Stimulated activated CD8-positive, alpha-beta memory T cell treated with anti-CD3 and anti-CD28 coated beads, Interleukin-15, amount 100 ng/mL, for 4 hours (primary cell): ENCODE results near the gene NEDD4L.
"Not testable (repeated sequence)": the region's sequence is repeated elsewhere in the genome, so short reads cannot be mapped to it uniquely, and the experiment has no call there.

Experiments used
- DNase-seq, 2 donors: peaks; one replicate each; pipeline ENCODE4 v3.0.0-alpha.2; 2020; ENCODE audit warnings: low read depth in 2 of 2

The NEDD4L gene

GRCh38 chr18:58043491-58044369 is at the start of gene NEDD4L:
TSS of gene NEDD4L (plus strand) at chr18:58044226. CDS start at chr18:58044661, 435 bp downstream.
- peak; percentile 64 to 70 for DNase-seq

- DNase-seq: no peak
These were observed 48.7 kb upstream of the NEDD4L start for GRCh38 chr18:57995331-57995730.

GRCh38 chr18:57996894-57997293 is 47.1 kb upstream of the NEDD4L start:
- not testable (repeated sequence) for DNase-seq

- no peak for DNase-seq
These were observed 46.2 kb upstream of the NEDD4L start for GRCh38 chr18:57997820-57998219.

GRCh38 chr18:57998461-57998860 is 45.6 kb upstream of the NEDD4L start:
- no peak for DNase-seq

- DNase-seq: no peak
These were observed 39.7 kb upstream of the NEDD4L start for GRCh38 chr18:58004317-58004716.

GRCh38 chr18:58005011-58005410 is 39.0 kb upstream of the NEDD4L start:
- no peak for DNase-seq

- DNase-seq: no peak
These were observed 38.0 kb upstream of the NEDD4L start for GRCh38 chr18:58005885-58006523.

GRCh38 chr18:58009166-58009565 is 34.9 kb upstream of the NEDD4L start:
- DNase-seq: no peak

- no peak for DNase-seq
These were observed 33.8 kb upstream of the NEDD4L start for GRCh38 chr18:58010265-58010664.

GRCh38 chr18:58012356-58012755 is 31.7 kb upstream of the NEDD4L start:
- DNase-seq: no peak

GRCh38 chr18:58013241-58014211 is 30.5 kb upstream of the NEDD4L start:
- no peak for DNase-seq

GRCh38 chr18:58015065-58015780 is 28.8 kb upstream of the NEDD4L start:
- DNase-seq: no peak

GRCh38 chr18:58017267-58017666 is 26.8 kb upstream of the NEDD4L start:
- no peak for DNase-seq

- no peak for DNase-seq
These were observed 23.4 kb upstream of the NEDD4L start for GRCh38 chr18:58020567-58021107.

GRCh38 chr18:58021504-58021903 is 22.5 kb upstream of the NEDD4L start:
- no peak for DNase-seq

- no peak for DNase-seq
These were observed 20.9 kb upstream of the NEDD4L start for GRCh38 chr18:58023108-58023507.

- DNase-seq: no peak
These were observed 19.9 kb upstream of the NEDD4L start for GRCh38 chr18:58024139-58024538.

GRCh38 chr18:58025205-58025604 is 18.8 kb upstream of the NEDD4L start:
- DNase-seq: no peak

- no peak for DNase-seq
These were observed 18.3 kb upstream of the NEDD4L start for GRCh38 chr18:58025733-58026132.

GRCh38 chr18:58026395-58026794 is 17.6 kb upstream of the NEDD4L start:
- no peak for DNase-seq
